HEK293 (cell line): Measurements from ENCODE around the gene IL17A.

Experiments
- GLIS1 ChIP-seq: fragments of 450-650 bp; formaldehyde crosslinking; IDR thresholded peaks from 2 replicates; pipeline ENCODE4 v1.5.1; 2016; ENCODE audit warnings: missing biosample characterization, missing genetic modification characterization
- ZNF426 ChIP-seq: fragments of 450-650 bp; formaldehyde crosslinking; IDR thresholded peaks from 2 replicates; pipeline ENCODE4 v1.5.1; 2017; ENCODE audit warnings: missing biosample characterization, missing genetic modification characterization, mild to moderate bottlenecking, inconsistent platforms, moderate library complexity
- ZNF549 ChIP-seq: fragments of 450-650 bp; IDR thresholded peaks from 2 replicates; pipeline ENCODE4 v1.5.1; 2018; ENCODE audit warnings: missing biosample characterization, missing genetic modification characterization, mild to moderate bottlenecking, inconsistent platforms, moderate library complexity
- ZNF558 ChIP-seq: fragments of 450-650 bp; formaldehyde crosslinking; IDR thresholded peaks from 2 replicates; pipeline ENCODE4 v1.5.1; 2016; ENCODE audit warnings: missing biosample characterization, missing genetic modification characterization
- TF ChIP-seq, protein P1 (sequence below): fragments of 450-650 bp; formaldehyde crosslinking; IDR thresholded peaks from 2 replicates; pipeline ENCODE4 v1.5.1; 2016; ENCODE audit warnings: missing biosample characterization, missing genetic modification characterization
- TF ChIP-seq, protein P2 (sequence below): fragments of 450-650 bp; formaldehyde crosslinking; IDR thresholded peaks from 2 replicates; pipeline ENCODE4 v1.5.1; 2016; ENCODE audit warnings: missing biosample characterization, missing genetic modification characterization

DNA sequence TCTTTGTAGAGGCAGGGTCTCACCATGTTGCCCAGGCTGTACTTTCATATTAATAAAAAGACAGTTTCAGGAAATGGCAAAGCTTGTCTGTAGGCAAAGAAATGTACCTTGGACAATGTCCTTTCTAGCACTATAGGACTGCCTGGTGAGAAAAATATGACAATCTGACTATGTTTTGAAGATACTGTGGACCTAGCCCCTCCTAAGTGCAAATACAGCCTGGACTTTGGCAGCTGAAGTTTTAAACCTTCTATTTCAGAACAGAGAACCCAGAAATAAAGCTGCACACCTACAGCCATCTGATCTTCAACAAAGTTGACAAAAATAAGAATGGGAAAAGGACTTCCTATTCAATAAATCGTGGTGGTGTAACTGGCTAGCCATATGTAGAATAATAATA, 18.9 kb upstream of the IL17A start:
- TF ChIP-seq, protein P1, sequence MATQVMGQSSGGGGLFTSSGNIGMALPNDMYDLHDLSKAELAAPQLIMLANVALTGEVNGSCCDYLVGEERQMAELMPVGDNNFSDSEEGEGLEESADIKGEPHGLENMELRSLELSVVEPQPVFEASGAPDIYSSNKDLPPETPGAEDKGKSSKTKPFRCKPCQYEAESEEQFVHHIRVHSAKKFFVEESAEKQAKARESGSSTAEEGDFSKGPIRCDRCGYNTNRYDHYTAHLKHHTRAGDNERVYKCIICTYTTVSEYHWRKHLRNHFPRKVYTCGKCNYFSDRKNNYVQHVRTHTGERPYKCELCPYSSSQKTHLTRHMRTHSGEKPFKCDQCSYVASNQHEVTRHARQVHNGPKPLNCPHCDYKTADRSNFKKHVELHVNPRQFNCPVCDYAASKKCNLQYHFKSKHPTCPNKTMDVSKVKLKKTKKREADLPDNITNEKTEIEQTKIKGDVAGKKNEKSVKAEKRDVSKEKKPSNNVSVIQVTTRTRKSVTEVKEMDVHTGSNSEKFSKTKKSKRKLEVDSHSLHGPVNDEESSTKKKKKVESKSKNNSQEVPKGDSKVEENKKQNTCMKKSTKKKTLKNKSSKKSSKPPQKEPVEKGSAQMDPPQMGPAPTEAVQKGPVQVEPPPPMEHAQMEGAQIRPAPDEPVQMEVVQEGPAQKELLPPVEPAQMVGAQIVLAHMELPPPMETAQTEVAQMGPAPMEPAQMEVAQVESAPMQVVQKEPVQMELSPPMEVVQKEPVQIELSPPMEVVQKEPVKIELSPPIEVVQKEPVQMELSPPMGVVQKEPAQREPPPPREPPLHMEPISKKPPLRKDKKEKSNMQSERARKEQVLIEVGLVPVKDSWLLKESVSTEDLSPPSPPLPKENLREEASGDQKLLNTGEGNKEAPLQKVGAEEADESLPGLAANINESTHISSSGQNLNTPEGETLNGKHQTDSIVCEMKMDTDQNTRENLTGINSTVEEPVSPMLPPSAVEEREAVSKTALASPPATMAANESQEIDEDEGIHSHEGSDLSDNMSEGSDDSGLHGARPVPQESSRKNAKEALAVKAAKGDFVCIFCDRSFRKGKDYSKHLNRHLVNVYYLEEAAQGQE: no peak
- no peak for TF ChIP-seq GLIS1
- TF ChIP-seq ZNF549: no peak
- no peak for TF ChIP-seq ZNF558
- TF ChIP-seq, protein P2, sequence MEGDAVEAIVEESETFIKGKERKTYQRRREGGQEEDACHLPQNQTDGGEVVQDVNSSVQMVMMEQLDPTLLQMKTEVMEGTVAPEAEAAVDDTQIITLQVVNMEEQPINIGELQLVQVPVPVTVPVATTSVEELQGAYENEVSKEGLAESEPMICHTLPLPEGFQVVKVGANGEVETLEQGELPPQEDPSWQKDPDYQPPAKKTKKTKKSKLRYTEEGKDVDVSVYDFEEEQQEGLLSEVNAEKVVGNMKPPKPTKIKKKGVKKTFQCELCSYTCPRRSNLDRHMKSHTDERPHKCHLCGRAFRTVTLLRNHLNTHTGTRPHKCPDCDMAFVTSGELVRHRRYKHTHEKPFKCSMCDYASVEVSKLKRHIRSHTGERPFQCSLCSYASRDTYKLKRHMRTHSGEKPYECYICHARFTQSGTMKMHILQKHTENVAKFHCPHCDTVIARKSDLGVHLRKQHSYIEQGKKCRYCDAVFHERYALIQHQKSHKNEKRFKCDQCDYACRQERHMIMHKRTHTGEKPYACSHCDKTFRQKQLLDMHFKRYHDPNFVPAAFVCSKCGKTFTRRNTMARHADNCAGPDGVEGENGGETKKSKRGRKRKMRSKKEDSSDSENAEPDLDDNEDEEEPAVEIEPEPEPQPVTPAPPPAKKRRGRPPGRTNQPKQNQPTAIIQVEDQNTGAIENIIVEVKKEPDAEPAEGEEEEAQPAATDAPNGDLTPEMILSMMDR: no peak
- TF ChIP-seq ZNF426 (tag by site-specific recombination): no peak
